HEK293 (cell line): ENCODE results near the gene HADHB.

ENCODE experiments used
- SP2 ChIP-seq: fragments of 450-650 bp; formaldehyde crosslinking; IDR thresholded peaks from 2 replicates; pipeline ENCODE4 v1.5.1; 2016; ENCODE audit warnings: missing biosample characterization, missing genetic modification characterization
- ZNF138 ChIP-seq: fragments of 450-650 bp; formaldehyde crosslinking; IDR thresholded peaks from 2 replicates; pipeline ENCODE4 v1.5.1; 2016; ENCODE audit warnings: missing biosample characterization, missing genetic modification characterization, borderline replicate concordance
- ZNF776 ChIP-seq: fragments of 450-650 bp; formaldehyde crosslinking; IDR thresholded peaks from 2 replicates; pipeline ENCODE4 v1.5.0; 2017; ENCODE audit warnings: missing biosample characterization, missing genetic modification characterization, borderline replicate concordance
- ZNF837 ChIP-seq: fragments of 450-650 bp; formaldehyde crosslinking; IDR thresholded peaks from 2 replicates; pipeline ENCODE4 v1.5.1; 2016; ENCODE audit warnings: missing biosample characterization, missing genetic modification characterization
- TF ChIP-seq, protein P1 (sequence below): fragments of 450-650 bp; formaldehyde crosslinking; IDR thresholded peaks from 2 replicates; pipeline ENCODE4 v1.5.1; 2016; ENCODE audit warnings: missing biosample characterization, missing genetic modification characterization, low read depth
- TF ChIP-seq, protein P2 (sequence below): fragments of 450-650 bp; formaldehyde crosslinking; IDR thresholded peaks from 2 replicates; pipeline ENCODE4 v1.5.1; 2016; ENCODE audit warnings: missing biosample characterization, missing genetic modification characterization
- TF ChIP-seq, protein P3 (sequence below): fragments of 450-650 bp; formaldehyde crosslinking; optimal IDR thresholded peaks from 2 replicates; pipeline ENCODE3; 2016; ENCODE audit warnings: missing biosample characterization, mild to moderate bottlenecking, missing genetic modification characterization
- TF ChIP-seq, protein P4 (sequence below): fragments of 450-650 bp; formaldehyde crosslinking; IDR thresholded peaks from 2 replicates; pipeline ENCODE4 v1.5.1; 2016; ENCODE audit warnings: missing biosample characterization, missing genetic modification characterization

DNA sequence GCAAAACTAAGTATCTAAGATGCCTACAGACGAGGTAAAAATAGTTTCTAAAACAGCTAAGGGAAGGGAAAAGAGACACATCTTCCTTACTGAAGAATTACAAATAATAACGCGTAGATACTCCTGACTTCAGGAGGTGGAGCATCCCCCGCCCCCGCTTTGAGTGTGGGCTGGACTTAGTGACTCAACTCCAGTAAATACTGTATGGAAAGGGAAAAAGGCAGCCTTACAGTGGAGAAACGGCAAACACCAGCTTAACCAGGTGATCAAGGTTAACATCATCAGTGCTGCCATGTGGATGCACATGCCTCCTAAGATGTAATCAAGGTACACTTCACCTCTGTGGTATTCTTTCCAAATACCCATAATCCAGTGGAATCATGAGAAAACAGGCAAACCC, 47.9 kb downstream of the HADHB start:
- TF ChIP-seq ZNF776 (tag by site-specific recombination), result no peak
- TF ChIP-seq, protein P1, sequence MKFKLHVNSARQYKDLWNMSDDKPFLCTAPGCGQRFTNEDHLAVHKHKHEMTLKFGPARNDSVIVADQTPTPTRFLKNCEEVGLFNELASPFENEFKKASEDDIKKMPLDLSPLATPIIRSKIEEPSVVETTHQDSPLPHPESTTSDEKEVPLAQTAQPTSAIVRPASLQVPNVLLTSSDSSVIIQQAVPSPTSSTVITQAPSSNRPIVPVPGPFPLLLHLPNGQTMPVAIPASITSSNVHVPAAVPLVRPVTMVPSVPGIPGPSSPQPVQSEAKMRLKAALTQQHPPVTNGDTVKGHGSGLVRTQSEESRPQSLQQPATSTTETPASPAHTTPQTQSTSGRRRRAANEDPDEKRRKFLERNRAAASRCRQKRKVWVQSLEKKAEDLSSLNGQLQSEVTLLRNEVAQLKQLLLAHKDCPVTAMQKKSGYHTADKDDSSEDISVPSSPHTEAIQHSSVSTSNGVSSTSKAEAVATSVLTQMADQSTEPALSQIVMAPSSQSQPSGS (tag by site-specific recombination), result no peak
- no peak for TF ChIP-seq ZNF837 (tag by site-specific recombination)
- no peak for TF ChIP-seq SP2 (tag by site-specific recombination)
- TF ChIP-seq, protein P2, sequence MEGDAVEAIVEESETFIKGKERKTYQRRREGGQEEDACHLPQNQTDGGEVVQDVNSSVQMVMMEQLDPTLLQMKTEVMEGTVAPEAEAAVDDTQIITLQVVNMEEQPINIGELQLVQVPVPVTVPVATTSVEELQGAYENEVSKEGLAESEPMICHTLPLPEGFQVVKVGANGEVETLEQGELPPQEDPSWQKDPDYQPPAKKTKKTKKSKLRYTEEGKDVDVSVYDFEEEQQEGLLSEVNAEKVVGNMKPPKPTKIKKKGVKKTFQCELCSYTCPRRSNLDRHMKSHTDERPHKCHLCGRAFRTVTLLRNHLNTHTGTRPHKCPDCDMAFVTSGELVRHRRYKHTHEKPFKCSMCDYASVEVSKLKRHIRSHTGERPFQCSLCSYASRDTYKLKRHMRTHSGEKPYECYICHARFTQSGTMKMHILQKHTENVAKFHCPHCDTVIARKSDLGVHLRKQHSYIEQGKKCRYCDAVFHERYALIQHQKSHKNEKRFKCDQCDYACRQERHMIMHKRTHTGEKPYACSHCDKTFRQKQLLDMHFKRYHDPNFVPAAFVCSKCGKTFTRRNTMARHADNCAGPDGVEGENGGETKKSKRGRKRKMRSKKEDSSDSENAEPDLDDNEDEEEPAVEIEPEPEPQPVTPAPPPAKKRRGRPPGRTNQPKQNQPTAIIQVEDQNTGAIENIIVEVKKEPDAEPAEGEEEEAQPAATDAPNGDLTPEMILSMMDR (tag by site-specific recombination), result no peak
- no peak for TF ChIP-seq ZNF138 (tag by site-specific recombination)
- TF ChIP-seq, protein P3, sequence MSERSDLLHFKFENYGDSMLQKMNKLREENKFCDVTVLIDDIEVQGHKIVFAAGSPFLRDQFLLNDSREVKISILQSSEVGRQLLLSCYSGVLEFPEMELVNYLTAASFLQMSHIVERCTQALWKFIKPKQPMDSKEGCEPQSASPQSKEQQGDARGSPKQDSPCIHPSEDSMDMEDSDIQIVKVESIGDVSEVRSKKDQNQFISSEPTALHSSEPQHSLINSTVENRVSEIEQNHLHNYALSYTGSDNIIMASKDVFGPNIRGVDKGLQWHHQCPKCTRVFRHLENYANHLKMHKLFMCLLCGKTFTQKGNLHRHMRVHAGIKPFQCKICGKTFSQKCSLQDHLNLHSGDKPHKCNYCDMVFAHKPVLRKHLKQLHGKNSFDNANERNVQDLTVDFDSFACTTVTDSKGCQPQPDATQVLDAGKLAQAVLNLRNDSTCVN, result no peak
- TF ChIP-seq, protein P4, sequence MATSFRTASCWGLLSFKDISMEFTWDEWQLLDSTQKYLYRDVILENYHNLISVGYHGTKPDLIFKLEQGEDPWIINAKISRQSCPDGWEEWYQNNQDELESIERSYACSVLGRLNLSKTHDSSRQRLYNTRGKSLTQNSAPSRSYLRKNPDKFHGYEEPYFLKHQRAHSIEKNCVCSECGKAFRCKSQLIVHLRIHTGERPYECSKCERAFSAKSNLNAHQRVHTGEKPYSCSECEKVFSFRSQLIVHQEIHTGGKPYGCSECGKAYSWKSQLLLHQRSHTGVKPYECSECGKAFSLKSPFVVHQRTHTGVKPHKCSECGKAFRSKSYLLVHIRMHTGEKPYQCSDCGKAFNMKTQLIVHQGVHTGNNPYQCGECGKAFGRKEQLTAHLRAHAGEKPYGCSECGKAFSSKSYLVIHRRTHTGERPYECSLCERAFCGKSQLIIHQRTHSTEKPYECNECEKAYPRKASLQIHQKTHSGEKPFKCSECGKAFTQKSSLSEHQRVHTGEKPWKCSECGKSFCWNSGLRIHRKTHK (tag by site-specific recombination), result no peak
